ENCODE results near the gene NDRG4.

The NDRG4 gene

DNA sequence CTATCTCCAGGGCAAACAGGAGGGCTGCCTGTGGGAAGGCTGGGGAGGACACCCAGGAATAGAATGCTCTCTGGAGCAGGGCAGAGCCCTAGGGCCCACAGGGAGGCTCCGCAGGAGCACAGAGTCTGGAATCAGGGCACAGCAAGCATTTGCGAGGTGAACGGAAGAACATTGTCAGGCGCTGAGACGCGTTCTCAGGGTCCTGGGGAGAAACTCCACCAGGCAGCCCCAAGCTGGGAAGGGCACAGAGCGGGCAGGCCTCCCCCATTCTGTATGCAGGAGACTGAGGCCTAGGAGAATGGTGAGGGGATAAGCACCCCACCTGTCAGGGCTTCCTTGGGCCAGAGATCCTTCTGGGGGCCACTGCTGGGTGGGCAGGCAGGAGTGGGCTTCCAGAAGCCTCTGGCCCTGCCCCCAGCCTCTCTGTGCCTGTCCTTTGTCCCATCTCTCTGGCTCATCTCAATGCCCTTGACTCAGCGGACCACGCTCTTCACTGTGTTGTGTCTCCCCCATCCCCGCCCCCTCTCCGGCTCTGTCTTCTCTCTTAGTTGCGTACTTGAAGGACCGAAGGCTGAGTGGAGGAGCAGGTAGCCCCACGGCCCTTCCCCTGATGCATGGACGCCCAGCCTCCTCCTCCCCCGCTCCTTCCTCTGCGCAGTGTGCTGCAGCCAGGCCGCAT lies 10.3 kb downstream of the NDRG4 start:
- no peak for DNase-seq

DNA sequence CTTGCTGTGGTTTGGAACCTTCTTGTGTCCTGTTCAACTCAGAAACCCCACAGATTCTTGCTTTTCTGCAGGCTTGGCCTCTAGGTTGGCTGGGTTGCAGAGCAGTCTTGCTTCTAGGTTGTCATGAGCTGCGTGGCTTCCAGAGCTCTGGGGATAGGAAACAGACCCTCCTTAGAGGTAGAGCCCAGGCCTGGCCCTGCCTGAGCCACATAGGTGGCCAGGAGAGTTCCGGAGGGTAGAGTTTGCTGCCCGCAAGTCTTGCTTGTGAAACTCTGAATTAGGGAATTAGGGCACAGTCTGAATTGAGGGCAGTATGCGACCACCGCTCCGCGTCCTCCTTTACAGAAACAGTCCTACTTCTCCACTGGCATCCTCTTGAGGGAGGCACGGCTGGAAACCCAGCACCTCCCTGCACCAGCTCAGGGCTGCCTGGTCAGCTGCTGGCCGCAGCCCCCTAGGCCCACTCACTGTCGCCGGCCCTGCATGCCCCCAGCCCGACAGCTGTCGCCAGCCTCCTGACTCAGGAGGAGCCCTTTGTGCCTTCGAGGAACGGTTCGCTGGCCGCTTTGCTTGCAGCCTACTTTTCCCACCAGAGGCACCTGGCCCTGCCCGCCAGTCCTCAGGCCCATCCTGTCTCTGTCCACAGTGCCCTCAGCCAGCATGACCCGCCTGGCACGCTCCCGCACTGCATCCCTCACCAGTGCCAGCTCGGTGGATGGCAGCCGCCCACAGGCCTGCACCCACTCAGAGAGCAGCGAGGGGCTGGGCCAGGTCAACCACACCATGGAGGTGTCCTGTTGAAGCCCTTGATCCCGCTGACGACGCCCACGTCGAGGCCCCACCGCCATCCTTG lies 11.1 kb downstream of the NDRG4 start:
- no peak for DNase-seq

DNA sequence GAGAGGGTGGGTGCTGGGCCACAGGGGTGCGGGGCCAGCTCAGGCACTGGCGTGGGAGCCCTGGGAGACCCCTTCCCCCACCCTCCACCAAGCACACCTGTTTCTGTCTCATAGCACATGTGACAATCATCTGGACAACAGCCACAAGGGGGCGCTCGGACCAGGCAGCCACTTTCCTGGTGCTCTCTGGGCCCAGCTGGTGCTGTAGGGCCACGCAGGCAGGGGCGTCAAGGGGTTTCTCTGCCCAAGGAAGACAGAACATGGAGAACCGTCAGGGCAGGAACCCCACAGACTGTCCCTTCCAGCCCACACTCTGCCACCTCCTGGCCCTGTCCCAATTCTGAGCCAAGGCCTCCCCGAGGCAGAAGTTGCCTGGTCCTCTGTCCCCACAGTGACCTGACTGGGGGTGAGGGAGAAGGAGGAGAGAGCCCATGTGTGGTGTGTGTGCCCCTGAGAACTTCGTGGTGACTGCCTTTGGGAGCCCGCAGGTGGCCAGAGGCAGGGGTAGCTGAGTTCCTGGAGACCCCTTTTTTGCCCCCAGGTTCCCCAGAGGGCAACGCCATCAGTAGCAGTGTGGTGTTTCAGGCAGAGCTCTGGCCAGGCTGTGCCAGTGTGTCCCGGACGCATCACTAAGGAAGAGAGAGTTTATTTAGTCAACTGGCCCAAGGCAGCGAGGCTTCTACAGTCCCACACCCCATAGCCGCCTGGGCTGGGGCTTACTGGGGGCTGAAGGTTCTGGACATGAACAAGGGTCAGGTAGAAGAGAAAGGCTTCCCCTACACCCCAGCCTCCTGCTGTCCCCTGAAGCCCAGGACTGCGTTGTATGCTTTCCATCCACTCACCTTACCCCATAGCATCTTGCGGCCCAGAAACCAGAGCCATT lies 12.2 kb downstream of the NDRG4 start:
- peak; percentile 91 to 92 for DNase-seq

DNA sequence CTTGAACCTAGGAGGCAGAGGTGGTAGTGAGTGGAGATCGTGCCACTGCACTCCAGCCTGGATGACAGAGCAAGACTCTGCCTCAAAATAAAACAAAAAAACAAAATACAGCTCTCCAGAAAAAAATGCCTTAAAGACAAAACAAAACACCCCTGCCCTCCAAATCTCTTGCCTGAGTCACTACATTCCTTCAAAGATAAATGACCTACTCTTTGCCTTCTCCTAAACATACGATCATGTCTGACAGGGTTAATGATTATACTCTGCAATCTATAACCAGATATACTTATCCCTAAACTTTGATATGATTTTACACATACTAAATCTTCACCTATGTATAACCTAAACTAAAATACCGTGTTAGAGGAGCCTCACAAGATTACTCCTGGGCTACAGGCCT lies 13.9 kb downstream of the NDRG4 start:
- DNase-seq = no peak

DNA sequence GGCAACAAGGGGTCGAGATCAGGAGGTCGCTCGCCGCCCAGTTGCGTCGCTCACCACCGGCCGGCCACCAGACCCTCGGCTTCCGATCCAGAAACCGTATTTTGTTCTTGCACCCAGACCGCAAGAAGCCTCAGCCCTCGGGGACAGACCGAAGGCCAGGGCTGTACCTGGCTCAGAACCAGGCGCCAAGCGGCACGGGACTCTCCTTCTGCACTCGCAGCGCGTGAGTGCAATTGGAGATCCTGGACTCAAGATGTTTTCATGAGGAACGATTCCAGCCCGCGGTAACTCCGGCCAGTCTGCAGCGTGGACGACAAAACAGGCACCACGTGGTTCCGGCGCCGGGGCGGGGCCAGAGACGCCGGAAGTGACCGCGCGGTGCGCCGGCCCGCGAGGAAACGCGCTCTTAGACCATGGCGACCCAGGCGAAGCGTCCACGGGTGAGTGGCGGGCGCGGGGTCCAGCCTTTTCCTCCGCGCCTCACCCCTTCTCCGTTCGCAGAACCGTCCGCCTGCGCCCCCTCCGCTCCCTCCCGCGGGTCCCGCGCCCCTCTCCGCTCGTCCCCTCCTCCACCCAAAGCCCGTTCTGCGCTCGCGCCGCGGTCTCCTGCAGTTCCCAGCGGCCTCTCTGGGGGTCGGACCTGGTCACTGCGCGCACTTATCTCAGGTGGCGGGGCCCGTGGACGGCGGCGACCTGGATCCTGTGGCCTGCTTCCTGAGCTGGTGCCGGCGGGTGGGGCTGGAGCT lies 15.4 kb downstream of the NDRG4 start, which contains the start of gene SETD6:
TSS of gene SETD6 (plus strand) at position 393 of the 746 bp plus-strand sequence. CDS start at position 414, 21 bp downstream.
- DNase-seq = peak; percentile 85 to 86

DNA sequence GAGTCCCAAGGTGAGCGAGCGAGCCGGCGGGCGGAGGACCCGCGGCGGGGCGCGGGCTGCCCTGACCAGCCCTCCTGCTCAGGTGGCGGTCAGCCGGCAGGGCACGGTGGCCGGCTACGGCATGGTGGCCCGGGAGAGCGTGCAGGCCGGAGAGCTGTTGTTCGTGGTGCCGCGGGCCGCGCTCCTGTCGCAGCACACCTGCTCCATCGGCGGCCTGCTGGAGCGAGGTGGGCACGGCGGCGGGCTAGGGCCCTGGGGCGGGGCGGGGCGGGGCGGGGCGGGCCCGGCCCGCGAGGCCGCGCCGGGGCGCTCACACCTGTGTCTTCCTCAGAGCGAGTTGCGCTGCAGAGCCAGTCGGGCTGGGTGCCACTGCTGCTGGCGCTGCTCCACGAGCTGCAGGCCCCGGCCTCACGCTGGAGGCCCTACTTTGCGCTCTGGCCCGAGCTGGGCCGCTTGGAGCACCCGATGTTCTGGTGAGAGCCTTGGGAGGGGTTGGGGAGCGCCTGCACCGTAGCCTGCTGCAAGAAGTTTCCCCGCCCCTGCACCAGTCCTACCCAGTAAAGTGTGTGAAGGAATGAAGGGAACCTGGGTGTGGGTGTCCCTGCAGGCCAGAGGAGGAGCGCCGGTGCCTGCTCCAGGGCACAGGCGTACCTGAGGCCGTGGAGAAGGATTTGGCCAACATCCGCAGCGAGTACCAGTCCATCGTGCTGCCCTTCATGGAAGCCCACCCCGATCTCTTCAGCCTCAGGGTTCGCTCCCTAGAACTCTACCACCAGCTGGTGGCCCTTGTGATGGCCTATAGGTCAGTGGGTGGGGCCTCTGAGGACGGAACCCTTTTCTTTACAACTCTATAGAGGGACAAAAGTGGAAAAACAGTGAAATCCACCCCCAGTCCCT lies 16.2 kb downstream of the NDRG4 start:
- peak; percentile 48 to 58 for DNase-seq

DNA sequence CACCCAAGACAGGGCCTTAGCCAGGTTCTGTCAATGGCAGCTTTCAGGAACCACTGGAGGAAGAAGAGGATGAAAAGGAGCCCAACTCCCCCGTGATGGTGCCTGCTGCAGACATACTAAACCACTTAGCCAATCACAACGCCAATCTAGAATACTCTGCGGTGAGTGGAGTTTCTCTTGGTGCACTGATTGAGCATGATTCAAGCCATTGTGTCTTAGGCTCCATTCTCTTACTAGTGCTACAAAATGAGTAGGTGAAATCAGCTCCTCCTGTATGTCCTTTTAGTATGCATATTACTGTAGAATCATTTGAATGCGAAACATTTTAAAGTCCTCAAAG lies 16.8 kb downstream of the NDRG4 start:
- no peak for DNase-seq

DNA sequence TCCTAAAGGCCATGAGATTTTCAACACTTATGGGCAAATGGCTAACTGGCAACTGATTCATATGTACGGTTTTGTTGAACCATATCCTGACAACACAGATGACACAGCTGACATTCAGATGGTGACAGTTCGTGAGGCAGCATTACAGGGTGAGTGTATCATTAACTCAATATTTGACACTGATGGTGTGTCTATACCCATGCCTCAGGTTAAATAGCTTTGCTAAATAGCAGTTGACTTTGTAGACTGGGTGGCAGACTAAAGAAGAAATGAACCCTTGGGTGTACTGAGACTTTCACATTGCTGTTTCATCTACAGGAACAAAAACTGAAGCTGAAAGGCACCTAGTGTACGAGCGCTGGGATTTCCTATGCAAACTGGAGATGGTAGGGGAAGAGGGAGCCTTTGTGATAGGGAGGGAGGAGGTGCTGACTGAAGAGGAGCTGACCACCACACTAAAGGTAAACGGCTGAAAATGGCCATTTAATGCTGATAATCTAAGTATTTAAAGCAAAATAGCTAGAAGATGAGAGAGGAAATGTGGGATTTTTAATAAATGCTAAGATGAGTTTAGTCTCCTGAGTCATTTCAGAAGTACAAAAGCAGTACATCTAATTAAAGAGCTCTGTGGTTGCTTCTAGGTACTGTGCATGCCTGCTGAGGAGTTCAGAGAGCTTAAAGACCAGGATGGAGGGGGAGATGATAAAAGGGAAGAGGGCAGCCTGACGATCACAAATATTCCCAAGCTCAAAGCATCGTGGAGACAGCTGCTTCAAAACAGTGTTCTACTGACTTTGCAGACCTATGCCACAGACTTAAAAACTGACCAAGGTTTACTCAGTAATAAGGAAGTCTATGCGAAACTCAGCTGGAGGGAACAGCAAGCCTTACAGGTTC lies 18.4 kb downstream of the NDRG4 start:
- DNase-seq = no peak

DNA sequence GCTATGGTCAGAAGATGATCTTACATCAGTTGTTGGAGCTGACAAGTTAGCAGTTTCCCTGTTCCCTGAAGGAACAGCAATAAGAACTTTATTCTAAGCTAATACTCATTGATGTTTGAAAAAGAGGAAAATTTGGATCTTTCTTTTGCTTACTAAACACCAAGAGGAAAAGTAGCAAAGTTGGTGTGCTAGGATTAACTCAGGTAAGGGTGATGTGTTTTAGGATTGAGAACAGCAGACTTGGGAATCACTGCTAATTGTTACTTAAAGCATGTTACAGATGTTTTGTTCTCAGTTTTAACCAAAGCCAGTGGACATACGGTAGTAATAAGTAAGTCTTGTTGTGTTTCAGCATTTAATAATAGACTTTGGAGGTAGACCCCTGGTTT lies 19.0 kb downstream of the NDRG4 start:
- DNase-seq = no peak

DNA sequence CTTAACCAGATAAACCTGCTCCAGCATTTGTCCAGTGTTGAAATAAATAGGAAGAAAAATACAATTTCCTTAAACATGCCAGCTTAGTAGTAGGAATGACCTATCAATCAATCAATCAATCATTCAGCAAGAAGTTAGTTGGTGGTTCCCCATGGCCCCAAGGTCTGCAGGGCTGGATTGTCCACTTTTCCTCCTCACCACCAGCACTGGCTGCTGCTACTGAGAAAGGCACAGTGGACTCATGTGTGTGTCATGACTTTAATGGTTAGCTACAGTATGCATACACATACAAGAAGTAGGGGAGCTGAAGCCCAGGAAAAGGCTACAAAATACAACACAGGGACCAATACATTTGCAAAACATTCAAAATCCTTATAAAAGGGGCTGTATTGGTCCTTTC lies 19.8 kb downstream of the NDRG4 start:
- no peak for DNase-seq

DNA sequence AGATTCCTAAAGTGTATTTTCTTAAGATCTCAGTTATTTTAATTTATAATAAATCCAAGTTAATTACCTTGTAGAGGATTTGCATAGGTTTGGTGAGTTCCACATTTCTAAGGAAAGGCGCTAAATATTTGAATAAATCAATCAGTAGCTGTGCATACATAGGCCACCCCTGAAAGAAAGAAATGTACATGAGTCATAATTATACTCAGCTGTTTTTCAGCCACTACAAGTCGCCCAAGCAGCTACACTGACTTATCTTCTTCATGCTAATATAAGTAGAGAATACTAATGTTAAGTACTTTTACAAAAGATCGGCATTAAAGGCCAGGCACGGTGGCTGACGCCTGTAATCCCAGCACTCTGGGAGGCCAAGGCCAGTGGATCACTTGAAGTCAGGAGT lies 30.2 kb downstream of the NDRG4 start:
- no peak for DNase-seq

DNA sequence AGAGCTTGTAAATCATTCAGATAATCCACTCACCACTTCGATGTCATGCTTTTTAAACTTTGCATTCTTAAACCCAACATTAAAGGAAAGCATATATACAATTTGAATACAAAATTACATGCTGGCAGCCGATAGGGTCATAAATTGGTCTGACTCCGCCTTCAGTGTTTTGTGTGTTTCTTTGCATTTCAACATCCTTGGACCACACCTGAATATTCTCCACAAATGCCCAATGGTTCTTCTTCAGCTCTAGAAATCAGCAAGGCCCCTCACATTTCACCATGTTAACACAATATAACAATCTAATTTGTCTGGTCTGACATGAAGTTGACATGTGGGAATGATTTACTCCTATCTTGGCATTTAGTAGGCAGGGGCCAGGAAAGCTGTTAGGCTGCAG lies 32.5 kb downstream of the NDRG4 start:
- no peak for DNase-seq

DNA sequence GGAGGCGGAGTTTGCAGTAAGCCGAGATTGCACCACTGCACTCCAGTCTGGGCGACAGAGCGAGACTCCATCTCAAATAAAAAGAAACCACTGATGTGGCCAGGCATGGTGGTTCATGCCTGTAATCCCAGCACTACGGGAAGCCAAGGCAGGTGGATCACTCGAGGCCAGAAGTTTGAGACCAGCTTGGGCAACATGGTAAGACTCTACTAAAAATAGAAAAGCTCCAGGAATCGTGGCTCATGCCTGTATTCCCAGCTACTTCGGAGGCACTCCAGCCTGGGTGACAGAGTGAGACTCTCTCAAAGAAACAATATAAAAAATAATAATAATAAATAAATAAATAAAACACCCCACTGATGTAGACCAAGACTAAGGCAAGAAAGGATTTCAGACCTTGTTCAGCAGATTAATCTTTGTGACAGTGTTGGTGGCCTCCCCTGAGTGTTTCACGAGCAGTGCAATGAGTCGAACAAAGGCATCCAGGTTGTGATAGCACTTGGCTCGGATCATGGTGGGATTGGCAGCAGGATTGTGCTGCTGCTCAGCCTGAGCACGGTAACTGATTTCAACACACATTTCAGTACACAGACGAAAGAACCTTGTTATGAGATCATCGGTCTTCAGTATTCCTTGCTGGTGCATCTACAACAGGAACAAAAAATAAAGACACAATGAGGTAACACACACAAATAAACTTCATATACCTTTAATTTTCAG lies 34.0 kb downstream of the NDRG4 start:
- no peak for DNase-seq

DNA sequence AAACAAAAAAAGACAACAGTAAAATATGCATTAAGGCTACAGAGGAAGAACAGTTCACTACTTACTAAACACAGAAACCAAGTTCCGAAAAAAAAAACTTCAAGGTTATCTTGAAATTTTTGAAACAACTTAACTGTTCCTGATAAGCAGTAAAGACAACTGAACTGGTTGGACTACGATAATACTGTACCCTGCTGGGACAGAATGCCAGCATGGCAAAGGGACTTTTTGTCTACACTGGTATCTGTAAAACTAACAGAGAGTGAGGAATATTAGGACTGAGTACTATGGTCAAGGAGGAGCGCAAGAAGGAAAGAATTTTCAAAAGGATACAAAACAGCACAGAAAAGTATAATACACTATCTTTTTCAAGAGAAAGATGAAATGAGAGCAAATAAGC lies 35.2 kb downstream of the NDRG4 start:
- DNase-seq = no peak

DNA sequence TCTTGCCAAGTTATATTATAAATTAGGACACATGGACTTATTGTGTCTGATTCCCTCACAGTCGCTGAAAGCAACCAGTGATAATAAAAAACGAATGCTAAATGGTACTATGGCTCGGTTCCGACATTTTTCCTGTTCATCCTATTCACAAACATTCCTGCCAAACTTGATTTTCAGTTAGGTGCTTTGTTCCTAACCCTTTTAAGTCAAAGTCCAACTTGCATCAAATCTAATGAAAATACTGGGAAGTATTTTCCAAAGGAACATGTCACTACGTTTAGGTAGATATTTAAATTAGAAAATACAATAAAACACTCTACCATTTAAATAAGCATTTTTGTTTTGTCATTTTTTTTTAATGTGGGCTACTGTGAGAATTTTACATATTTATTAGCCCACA lies 36.3 kb downstream of the NDRG4 start:
- no peak for DNase-seq

DNA sequence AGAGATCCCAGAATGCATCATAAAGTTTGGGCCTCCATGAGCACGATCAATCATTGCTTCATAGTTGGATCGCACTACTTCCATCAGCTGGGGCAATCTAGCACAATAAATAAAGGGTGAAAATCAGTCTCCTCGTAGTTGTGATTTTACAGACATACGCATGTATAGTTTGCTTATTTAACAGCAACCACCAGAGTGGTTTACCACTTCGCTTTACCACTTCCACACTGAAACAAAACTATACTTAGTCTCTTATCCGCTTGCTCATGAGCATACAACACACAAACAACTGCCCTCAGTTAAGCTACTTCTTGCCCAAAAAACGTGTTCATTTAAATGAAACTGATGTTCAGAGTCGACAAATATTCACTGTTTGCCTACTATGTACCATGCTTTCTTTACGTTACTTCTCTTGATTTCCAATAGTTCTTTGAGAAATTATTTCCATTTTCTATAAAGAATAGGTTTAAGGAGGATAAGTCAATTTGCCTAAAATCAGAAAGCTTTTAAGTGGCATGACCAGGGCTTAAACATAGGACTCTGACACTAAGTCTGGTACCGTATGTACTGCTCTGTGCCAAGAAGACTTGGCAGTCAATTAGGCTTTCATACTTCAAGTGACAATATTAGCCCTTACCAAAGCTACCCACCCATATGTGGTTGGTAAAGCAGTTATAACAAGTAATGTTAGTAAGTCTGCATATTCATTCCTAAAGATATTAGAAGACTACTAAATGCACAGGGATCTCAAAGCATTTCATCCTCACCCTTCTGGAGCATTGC lies 37.4 kb downstream of the NDRG4 start:
- DNase-seq = no peak

DNA sequence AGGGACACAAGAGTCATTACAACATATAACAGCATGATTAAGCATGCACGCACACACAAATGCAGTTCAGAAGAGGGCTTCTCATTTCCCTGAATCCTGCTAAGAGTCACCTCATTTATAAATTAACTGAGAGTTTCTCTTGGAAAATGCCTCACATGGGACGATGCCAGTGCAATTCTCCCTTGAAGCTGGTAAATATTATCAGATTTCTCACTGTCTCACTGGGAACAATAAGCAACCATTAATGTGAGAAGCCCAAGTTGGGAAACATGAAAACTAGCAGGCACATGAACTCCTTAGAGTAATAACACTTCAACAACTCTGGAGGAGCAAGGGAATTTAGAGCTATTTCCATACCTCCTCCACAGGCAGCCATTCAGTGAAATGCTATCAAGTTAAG lies 41.8 kb downstream of the NDRG4 start:
- no peak for DNase-seq

DNA sequence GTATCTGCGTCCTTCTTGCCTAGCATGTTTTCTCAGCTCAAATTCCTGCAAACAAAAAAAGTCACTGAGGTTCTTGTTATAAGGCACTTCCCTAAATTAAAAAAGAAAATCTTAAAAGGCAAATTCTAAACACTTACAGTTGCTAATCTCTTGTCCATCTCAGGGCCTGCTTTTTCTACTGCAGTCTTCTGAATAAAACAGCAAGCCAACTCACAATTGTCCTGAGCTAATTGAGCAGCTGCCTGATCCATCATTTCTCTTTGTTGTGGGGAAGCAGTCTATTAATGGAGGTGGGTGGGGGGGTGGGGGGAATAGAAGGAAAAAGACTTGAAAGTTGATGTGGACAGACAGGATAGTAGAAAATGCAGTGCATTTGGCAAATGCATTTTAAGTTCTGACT lies 42.3 kb downstream of the NDRG4 start:
- DNase-seq = no peak

DNA sequence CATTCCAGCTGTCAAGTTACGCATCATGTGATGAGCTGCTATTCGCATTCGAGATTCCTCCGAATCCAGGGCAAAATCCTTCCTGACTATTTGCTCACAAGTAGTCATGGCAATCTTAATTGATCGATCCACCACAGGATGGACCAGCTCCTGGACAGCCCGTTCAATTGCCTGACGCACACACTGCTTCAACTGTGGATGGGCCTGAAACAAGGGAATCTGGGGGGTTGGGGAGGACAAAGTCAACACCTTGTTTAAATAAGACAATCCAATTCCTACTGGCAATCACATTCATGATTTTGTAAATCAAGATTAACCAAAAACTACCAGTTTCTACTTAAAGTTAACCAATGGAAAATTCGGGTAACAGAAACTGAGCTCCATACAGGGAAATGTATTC lies 43.7 kb downstream of the NDRG4 start:
- DNase-seq = no peak

All from stimulated activated CD4-positive, alpha-beta T cell treated with anti-CD3 and anti-CD28 coated beads, Interleukin-2, amount 100 ng/mL, for 24 hours (primary cell).